Fibroblast of the aortic adventitia (primary cell): ENCODE results near the gene GLRX3. TPM values are rescaled to one million over a fixed set of nuclear protein-coding genes. Genes with fewer than 3 reads are reported as not detected.
"Not testable (repeated sequence)": the region's sequence is repeated elsewhere in the genome, so short reads cannot be mapped to it uniquely, and the experiment has no call there.

Experiments
- DNase-seq: peaks from one replicate; pipeline ENCODE4 v3.0.0-alpha.2; 2010; ENCODE audit warnings: low read depth
- H3K4me3 ChIP-seq: 2 replicates; pipeline ENCODE4 v1.5.1; 2011; ENCODE audit warnings: low read depth, mild to moderate bottlenecking, control low read depth, low read length, moderate library complexity
- CTCF ChIP-seq: IDR thresholded peaks from 2 replicates; pipeline ENCODE4 v1.5.1; 2011; ENCODE audit warnings: mild to moderate bottlenecking, low read length, control low read depth, inconsistent platforms; ENCODE audit not compliant: insufficient read depth
- total RNA-seq: library from RNA; depleted of rRNA; stranded (reverse); fragments of >200 nt; gene quantifications from 2 replicates; pipeline ENCODE4 v1.2.3, GENCODE V29; 2012; ENCODE audit warnings: low replicate concordance

Gene GLRX3
- total RNA-seq, 1 donor = 124 TPM

GRCh38 chr10:130196511-130197487 lies 60.6 kb downstream of the GLRX3 start:
- H3K4me3 ChIP-seq = no peak overlapping the region
- TF ChIP-seq CTCF = no peak
- no peak for DNase-seq

GRCh38 chr10:130198651-130199050 lies 62.5 kb downstream of the GLRX3 start:
- DNase-seq = no peak
- TF ChIP-seq CTCF = no peak
- no peak overlapping the region for H3K4me3 ChIP-seq

- no peak for TF ChIP-seq CTCF
- DNase-seq = no peak
- H3K4me3 ChIP-seq = no peak overlapping the region
Measured at GRCh38 chr10:130200179-130201042, 64.2 kb downstream of the GLRX3 start.

GRCh38 chr10:130201043-130201380 lies 64.8 kb downstream of the GLRX3 start:
- DNase-seq = no peak
- no peak overlapping the region for H3K4me3 ChIP-seq
- no peak for TF ChIP-seq CTCF

GRCh38 chr10:130202150-130202549 lies 66.0 kb downstream of the GLRX3 start:
- not testable (repeated sequence) for DNase-seq, H3K4me3 ChIP-seq

GRCh38 chr10:130202984-130203621 lies 66.9 kb downstream of the GLRX3 start:
- DNase-seq = no peak
- no peak for TF ChIP-seq CTCF
- no peak overlapping the region for H3K4me3 ChIP-seq
